Kidney (tissue), 14 donors: ENCODE results near the gene RCAN2. TPM values are rescaled to one million over a fixed set of nuclear protein-coding genes. Genes with fewer than 3 reads are reported as not detected.
"Not testable (repeated sequence)": the region's sequence is repeated elsewhere in the genome, so short reads cannot be mapped to it uniquely, and the experiment has no call there.

ENCODE experiments used
- DNase-seq, 5 donors: peaks; one replicate each; pipeline ENCODE4 v3.0.0-alpha.2; 2013 to 2020
- FAIRE-seq: peaks from 2 replicates; lab custom pipeline; 2012; peaks lifted over from hg19 to GRCh38; lab: Jason Lieb, UNC
- H3K27ac ChIP-seq, 2 donors: one replicate each; pipeline ENCODE4 v1.7.0; 2013; ENCODE audit warnings: low read depth in 2 of 2, low read length in 2 of 2, inconsistent platforms in 1 of 2
- H3K27me3 ChIP-seq: one replicate; pipeline ENCODE4 v1.7.1; 2013; ENCODE audit warnings: low read length, inconsistent platforms; ENCODE audit not compliant: control insufficient read depth, insufficient read depth
- H3K36me3 ChIP-seq, 3 donors: one replicate each; pipeline versions ENCODE4 v1.7.0 to v1.7.1; 2013; ENCODE audit warnings: low read length in 3 of 3, control low read depth in 1 of 3, inconsistent platforms in 1 of 3; ENCODE audit not compliant: insufficient read depth in 3 of 3, control insufficient read depth in 2 of 3
- H3K4me1 ChIP-seq, 3 donors: one replicate each; pipeline versions ENCODE4 v1.7.0 to v1.7.1; 2013; ENCODE audit warnings: low read length in 3 of 3, inconsistent platforms in 1 of 3, low read depth in 1 of 3; ENCODE audit not compliant: control insufficient read depth in 2 of 3, insufficient read depth in 2 of 3
- H3K4me3 ChIP-seq, 3 donors: one replicate each; pipeline versions ENCODE4 v1.7.0 to v1.8.1; 2013; ENCODE audit warnings: low read length in 3 of 3, control low read depth in 1 of 3, inconsistent platforms in 1 of 3
- H3K9ac ChIP-seq, 3 donors: one replicate each; pipeline versions ENCODE4 v1.7.0 to v1.7.1; 2013; ENCODE audit warnings: low read length in 3 of 3, control low read depth in 1 of 3, inconsistent platforms in 1 of 3
- H3K9me3 ChIP-seq, 3 donors: one replicate each; pipeline versions ENCODE4 v1.7.0 to v1.7.1; 2013; ENCODE audit warnings: low read length in 3 of 3, control low read depth in 1 of 3, inconsistent platforms in 1 of 3; ENCODE audit not compliant: control insufficient read depth in 2 of 3, insufficient read depth in 1 of 3
- intact Hi-C: fragments of 100-400 bp; cut with DNase I; formaldehyde crosslinking; loops from one replicate; pipeline ENCODE4 v1.11.1; 2022
- polyA plus RNA-seq: library from polyadenylated mRNA; stranded (reverse); fragments of 350-450 nt; fragmentation: Illumina TruSeq; extraction: RNeasy Lipid Tissue Mini Kit (QIAGEN cat#74804); gene quantifications from one replicate; pipeline ENCODE4 v1.2.3, GENCODE V29; 2014; ENCODE audit warnings: low read depth, low replicate concordance; ENCODE audit not compliant: insufficient read depth
- total RNA-seq: library from RNA; stranded (reverse); fragmentation: NEBNext Ultra II Directional; extraction: Animal tissue kit (Norgen Biotek cat#: 25700); gene quantifications from one replicate; pipeline ENCODE4 v1.2.1, GENCODE V29; 2021
- TF ChIP-seq, protein P1 (sequence below): IDR thresholded peaks from 3 replicates; pipeline ENCODE4 v1.5.1; 2012; ENCODE audit warnings: mild to moderate bottlenecking, moderate library complexity, borderline replicate concordance; ENCODE audit not compliant: insufficient read depth; ENCODE audit errors: extremely low read depth
- donor health status: control.
- donor health status: control.
- donor health status: control.
- donor health status: control.
- donor health status: control.
- donor health status: DM: yes; HTN: yes; CAD: no.
- donor health status: Normal renal cell carcinoma (clear cell type).

Gene RCAN2
- total and polyA plus RNA-seq, 2 donors from 2014 or later = 25.7 to 37.4 TPM

DNA sequence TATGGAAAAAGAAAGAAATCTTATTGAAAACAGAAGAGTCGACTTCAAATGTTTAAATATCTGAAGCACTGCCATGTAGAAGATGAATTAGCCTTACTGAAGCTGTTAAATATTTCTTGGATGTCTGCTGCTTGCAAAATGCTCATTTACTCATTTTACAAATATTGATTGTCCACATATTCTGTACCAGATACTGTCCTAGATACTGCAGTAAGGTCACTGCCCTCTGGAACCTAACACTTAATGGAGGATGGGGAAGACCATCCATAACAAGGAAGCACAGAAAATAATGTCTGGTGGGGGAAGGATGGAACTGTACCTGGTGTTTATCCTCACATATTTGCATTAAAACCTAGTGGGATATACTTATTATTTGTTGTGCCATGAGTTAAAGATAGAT lies 99.0 kb downstream of the RCAN2 start:
- H3K27ac ChIP-seq = no peak overlapping the region
- intact Hi-C loops = loop anchor here (10.0 kb wide), 1 partner anchor 157 kb away; no protein-coding TSS in a partner anchor
- no peak overlapping the region for H3K9ac ChIP-seq
- H3K4me3 ChIP-seq = no peak overlapping the region
- FAIRE-seq (no peak), DNase-seq (no peak)
- TF ChIP-seq, protein P1, sequence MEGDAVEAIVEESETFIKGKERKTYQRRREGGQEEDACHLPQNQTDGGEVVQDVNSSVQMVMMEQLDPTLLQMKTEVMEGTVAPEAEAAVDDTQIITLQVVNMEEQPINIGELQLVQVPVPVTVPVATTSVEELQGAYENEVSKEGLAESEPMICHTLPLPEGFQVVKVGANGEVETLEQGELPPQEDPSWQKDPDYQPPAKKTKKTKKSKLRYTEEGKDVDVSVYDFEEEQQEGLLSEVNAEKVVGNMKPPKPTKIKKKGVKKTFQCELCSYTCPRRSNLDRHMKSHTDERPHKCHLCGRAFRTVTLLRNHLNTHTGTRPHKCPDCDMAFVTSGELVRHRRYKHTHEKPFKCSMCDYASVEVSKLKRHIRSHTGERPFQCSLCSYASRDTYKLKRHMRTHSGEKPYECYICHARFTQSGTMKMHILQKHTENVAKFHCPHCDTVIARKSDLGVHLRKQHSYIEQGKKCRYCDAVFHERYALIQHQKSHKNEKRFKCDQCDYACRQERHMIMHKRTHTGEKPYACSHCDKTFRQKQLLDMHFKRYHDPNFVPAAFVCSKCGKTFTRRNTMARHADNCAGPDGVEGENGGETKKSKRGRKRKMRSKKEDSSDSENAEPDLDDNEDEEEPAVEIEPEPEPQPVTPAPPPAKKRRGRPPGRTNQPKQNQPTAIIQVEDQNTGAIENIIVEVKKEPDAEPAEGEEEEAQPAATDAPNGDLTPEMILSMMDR = no peak
- H3K27me3 ChIP-seq = no peaks in the 10 kb centered on the region
- no peaks in the 10 kb centered on the region for H3K36me3 ChIP-seq
- H3K9me3 ChIP-seq = no peaks in the 10 kb centered on the region
- H3K4me1 ChIP-seq = no peaks in the 10 kb centered on the region

DNA sequence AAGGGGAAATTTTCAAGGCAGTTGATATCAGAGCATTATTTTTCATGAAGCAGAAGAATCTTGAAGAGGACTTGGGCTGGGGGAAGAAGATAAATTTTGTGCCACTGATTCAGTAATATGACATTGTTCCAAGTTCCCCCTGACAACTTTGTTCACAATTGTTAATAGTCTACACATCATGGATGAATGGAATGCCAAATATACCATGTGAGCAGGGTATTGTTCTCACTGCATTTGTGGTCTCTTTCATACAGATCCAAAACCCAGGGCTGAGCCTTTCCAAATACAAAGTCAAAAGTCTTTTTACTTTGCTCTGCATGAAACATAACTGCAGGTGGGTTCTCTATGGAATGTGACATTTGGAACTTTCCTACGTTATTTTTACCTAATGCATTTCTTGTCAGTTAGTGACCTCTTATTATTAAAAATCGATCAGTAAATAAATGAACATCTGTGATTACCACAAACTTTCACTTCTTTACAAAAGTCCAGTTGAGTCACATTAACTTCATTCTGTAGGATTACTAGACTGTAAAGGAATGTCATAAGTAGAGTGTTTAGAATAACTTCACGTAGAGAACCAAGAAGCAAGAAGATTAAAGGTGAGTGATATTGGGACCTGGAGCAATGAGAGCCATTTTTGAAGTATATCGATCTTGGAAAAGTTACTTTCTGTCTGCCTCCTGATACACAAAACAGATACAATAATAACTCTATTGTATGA lies 100.9 kb downstream of the RCAN2 start:
- Histone ChIP-seq H3K4me3 (no peak overlapping the region), H3K9ac (no peak overlapping the region), H3K9me3 (no peaks in the 10 kb centered on the region), H3K4me1 (no peaks in the 10 kb centered on the region), H3K27me3 (no peaks in the 10 kb centered on the region), H3K36me3 (no peaks in the 10 kb centered on the region), H3K27ac (no peak overlapping the region)
- FAIRE-seq (no peak), DNase-seq (no peak)
- intact Hi-C loops = loop anchor here (10.0 kb wide), 1 partner anchor 156 kb away; no protein-coding TSS in a partner anchor
- TF ChIP-seq, protein P1 = no peak

DNA sequence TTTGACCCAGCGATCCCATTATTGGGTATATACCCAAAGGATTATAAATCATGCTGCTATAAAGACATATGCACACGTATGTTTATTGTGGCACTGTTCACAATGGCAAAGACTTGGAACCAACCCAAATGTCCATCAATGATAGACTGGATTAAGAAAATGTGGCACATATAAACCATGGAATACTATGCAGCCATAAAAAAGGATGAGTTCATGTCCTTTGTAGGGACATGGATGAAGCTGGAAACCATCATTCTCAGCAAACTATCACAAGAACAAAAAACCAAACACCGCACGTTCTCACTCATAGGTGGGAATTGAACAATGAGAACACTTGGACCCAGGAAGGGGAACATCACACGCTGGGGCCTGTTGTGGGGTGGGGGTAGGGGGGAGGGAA lies 103.5 kb downstream of the RCAN2 start:
- H3K4me1 ChIP-seq, H3K36me3 ChIP-seq, H3K9me3 ChIP-seq, H3K27ac ChIP-seq, intact Hi-C loops, H3K4me3 ChIP-seq, FAIRE-seq, H3K9ac ChIP-seq, DNase-seq, H3K27me3 ChIP-seq: not testable (repeated sequence)

DNA sequence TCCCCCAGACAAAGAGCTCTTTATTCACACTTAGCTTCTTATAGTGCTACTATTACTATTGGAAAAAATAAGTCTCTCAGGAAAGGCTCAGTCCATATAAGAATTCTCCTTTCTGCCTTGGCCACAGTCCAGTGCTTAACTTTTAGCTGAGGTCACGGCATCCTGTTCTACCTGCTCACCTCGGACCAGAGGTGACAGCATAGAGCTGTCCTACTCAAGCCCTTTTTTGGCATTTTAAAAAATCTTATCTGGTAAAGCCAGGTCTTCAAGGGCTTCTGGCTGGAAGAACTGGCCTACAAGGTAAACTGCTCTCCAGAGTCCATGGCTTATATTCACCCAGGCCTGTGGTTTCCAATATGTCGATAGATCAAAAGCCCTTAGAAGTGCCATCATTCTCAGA lies 109.7 kb downstream of the RCAN2 start:
- FAIRE-seq (no peak), DNase-seq (no peak)
- H3K9me3 ChIP-seq = no peaks in the 10 kb centered on the region
- H3K4me3 ChIP-seq = no peak overlapping the region
- TF ChIP-seq, protein P1 = no peak
- H3K27ac ChIP-seq = peak overlapping the region in 1 of 2 donors; percentile 40
- intact Hi-C loops = no loop called here
- H3K36me3 ChIP-seq = no peaks in the 10 kb centered on the region
- peaks cover 0 to 19% (median 14%) of the 10 kb centered on the region in 3 donors for H3K4me1 ChIP-seq
- H3K9ac ChIP-seq = no peak overlapping the region
- H3K27me3 ChIP-seq = no peaks in the 10 kb centered on the region
